ENCODE data around the gene IFRD1.
"Not testable (repeated sequence)": the region's sequence is repeated elsewhere in the genome, so short reads cannot be mapped to it uniquely, and the experiment has no call there.

The IFRD1 gene

GRCh38 chr7:112511451-112512202, 61.4 kb downstream of the IFRD1 start:
- no peak for TF ChIP-seq CTCF (IDR thresholded peaks at IDR 0.05)
- DNase-seq (ENCODE audit: low spot score) = no peak
- no peak overlapping the region for H3K4me3 ChIP-seq
- no peak overlapping the region for H3K27ac ChIP-seq

- Histone ChIP-seq H3K4me3 (no peak overlapping the region), H3K27ac (no peak overlapping the region)
- TF ChIP-seq CTCF (IDR thresholded peaks at IDR 0.05) = no peak
- DNase-seq (ENCODE audit: low spot score) = no peak
Measured at GRCh38 chr7:112512451-112513210, 62.4 kb downstream of the IFRD1 start.

- DNase-seq (ENCODE audit: low spot score) = no peak
- Histone ChIP-seq H3K4me3 (no peak overlapping the region), H3K27ac (no peak overlapping the region)
- no peak for TF ChIP-seq CTCF (IDR thresholded peaks at IDR 0.05)
Measured at GRCh38 chr7:112515989-112516388, 65.7 kb downstream of the IFRD1 start.

- not testable (repeated sequence) for DNase-seq (ENCODE audit: low spot score); H3K27ac ChIP-seq; H3K4me3 ChIP-seq
Measured at GRCh38 chr7:112516418-112516817, 66.2 kb downstream of the IFRD1 start.

- no peak overlapping the region for H3K4me3 ChIP-seq
- no peak for DNase-seq (ENCODE audit: low spot score)
- H3K27ac ChIP-seq = no peak overlapping the region
- no peak for TF ChIP-seq CTCF (IDR thresholded peaks at IDR 0.05)
Measured at GRCh38 chr7:112517487-112517886, 67.2 kb downstream of the IFRD1 start.

- H3K27ac ChIP-seq = no peak overlapping the region
- no peak overlapping the region for H3K4me3 ChIP-seq
Measured at GRCh38 chr7:112520787-112521186, 70.5 kb downstream of the IFRD1 start.

GRCh38 chr7:112521942-112522341, 71.7 kb downstream of the IFRD1 start:
- Histone ChIP-seq H3K27ac (no peak overlapping the region), H3K4me3 (no peak overlapping the region)
- TF ChIP-seq CTCF (IDR thresholded peaks at IDR 0.05) = no peak
- no peak for DNase-seq (ENCODE audit: low spot score)

More at GRCh38 chr7:112520787-112521186, 70.5 kb downstream of the IFRD1 start:
- DNase-seq (ENCODE audit: low spot score) = no peak
- no peak for TF ChIP-seq CTCF (IDR thresholded peaks at IDR 0.05)

Data from coronary artery (tissue), 2 donors.